NB4 (cell line): ENCODE data around the gene IFI27L2.

Source experiments
- DNase-seq: peaks from one replicate; pipeline ENCODE4 v3.0.0; 2010; ENCODE audit warnings: low read depth
- H3K4me3 ChIP-seq: one replicate; pipeline ENCODE4 v1.5.1; 2011; ENCODE audit warnings: mild to moderate bottlenecking, low read depth, low read length, moderate library complexity
- MYC ChIP-seq: IDR thresholded peaks from 2 replicates; pipeline ENCODE4 v1.6.1; 2011; ENCODE audit warnings: low read depth, low read length
- POLR2A ChIP-seq: IDR thresholded peaks from 2 replicates; pipeline ENCODE4 v1.6.1; 2011; ENCODE audit warnings: mild to moderate bottlenecking; ENCODE audit not compliant: insufficient read length; ENCODE audit errors: extremely low read depth
- TF ChIP-seq, protein P1 (sequence below): IDR thresholded peaks from one replicate; pipeline ENCODE4 v1.5.1; 2012; ENCODE audit warnings: low read depth, low read length
- TF ChIP-seq, protein P2 (sequence below): IDR thresholded peaks from 2 replicates; pipeline ENCODE4 v1.6.1; 2011; ENCODE audit warnings: low read depth, low read length

Gene IFI27L2

DNA sequence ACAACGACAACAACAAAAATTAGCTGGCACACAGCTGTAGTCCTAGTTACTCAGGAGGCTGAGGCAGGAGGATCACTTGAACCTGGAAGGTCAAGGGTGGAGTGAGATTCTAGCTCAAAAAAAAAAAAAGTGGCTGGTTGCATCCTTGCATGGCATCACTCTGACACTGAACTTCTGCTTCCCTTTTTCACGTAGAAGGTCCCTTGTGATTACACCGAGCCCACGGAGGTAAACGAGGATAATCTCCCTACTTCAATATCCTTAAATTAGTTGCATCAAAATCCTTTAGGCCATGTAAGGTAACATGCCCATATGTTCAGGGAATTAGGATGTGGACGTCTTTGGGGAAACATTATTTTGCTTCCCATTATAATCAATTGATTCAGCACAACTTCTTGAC lies 40.7 kb upstream of the IFI27L2 start:
- DNase-seq: no peak
- TF ChIP-seq, protein P1, sequence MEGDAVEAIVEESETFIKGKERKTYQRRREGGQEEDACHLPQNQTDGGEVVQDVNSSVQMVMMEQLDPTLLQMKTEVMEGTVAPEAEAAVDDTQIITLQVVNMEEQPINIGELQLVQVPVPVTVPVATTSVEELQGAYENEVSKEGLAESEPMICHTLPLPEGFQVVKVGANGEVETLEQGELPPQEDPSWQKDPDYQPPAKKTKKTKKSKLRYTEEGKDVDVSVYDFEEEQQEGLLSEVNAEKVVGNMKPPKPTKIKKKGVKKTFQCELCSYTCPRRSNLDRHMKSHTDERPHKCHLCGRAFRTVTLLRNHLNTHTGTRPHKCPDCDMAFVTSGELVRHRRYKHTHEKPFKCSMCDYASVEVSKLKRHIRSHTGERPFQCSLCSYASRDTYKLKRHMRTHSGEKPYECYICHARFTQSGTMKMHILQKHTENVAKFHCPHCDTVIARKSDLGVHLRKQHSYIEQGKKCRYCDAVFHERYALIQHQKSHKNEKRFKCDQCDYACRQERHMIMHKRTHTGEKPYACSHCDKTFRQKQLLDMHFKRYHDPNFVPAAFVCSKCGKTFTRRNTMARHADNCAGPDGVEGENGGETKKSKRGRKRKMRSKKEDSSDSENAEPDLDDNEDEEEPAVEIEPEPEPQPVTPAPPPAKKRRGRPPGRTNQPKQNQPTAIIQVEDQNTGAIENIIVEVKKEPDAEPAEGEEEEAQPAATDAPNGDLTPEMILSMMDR: no peak
- TF ChIP-seq MYC (no peak), POLR2A (no peak)
- TF ChIP-seq, protein P2, sequence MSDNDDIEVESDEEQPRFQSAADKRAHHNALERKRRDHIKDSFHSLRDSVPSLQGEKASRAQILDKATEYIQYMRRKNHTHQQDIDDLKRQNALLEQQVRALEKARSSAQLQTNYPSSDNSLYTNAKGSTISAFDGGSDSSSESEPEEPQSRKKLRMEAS: no peak
- H3K4me3 ChIP-seq: no peak overlapping the region

DNA sequence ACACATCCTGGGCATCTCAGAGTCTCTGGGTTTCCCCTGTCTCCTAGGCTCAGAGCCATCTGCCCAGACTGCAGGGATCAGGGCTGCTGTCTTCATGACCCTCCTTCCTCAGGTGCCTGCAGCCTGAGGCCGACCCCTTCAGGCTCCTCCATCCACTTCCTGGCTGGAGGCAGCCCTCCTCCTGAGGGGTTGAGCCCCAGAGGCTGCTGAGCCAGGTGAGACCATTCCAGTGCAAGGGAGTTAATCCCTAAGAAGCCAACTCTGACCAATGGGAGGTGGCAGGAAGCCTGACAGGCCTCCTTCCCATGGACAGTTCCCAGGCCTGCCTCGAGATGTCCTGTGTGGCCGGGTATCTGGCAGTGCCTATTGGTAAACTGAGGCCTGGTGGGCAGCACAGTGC lies 36.3 kb upstream of the IFI27L2 start:
- TF ChIP-seq, protein P2: no peak
- H3K4me3 ChIP-seq: no peak overlapping the region

GRCh38 chr14:94164685-94165431 lies 35.5 kb upstream of the IFI27L2 start:
- no peak for DNase-seq
- TF ChIP-seq, protein P2: no peak
- TF ChIP-seq POLR2A: no peak
- TF ChIP-seq MYC: no peak
- TF ChIP-seq, protein P1: no peak
- no peak overlapping the region for H3K4me3 ChIP-seq

More for the DNA sequence above, 36.3 kb upstream of the IFI27L2 start:
- no peak for DNase-seq

- H3K4me3 ChIP-seq: no peak overlapping the region
- DNase-seq: no peak
- TF ChIP-seq POLR2A: no peak
- no peak for TF ChIP-seq MYC
- TF ChIP-seq, protein P2: no peak
Measured at GRCh38 chr14:94163796-94164195, 34.4 kb upstream of the IFI27L2 start.

DNA sequence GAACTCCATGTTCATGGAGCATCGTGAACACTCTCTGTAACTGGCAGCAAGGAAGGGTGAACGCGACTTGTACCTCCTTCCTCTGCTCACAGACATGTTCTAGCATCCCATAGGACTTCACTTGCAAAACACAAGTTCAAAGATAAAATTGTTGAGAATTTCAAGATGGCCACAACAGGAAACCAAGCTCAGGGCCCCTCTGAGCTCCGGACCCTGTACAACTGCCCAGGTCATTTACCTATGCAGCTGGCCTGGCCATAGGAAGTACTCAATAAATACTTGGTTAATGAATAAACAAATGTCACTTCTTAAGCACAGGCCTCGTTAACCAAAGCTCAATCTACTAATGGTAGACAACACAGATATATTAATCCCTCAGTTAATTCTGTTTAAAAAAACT lies 33.1 kb upstream of the IFI27L2 start:
- no peak for DNase-seq
- TF ChIP-seq, protein P1: no peak
- no peak for TF ChIP-seq MYC
- TF ChIP-seq, protein P2: no peak
- TF ChIP-seq POLR2A: no peak
- H3K4me3 ChIP-seq: no peak overlapping the region

DNA sequence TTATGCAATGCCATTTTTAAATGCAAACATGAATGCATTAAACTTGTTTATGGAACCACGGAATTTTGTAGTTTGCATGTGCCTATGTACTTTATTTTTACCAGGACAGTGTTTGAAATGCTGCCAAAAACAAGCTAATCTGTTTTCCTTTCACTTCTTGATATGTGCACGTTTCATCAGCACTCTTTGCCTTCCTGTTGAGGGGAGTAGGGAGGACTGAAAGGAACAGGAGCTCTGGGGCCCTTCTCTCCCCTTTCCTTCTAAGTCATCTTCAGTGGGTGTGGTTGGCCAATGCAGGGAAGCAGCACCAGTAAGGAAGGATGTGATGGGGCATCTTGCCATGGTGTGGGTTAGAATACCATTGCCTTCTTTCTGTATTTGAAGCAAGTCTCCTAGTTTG lies 32.6 kb upstream of the IFI27L2 start:
- no peak overlapping the region for H3K4me3 ChIP-seq
- TF ChIP-seq, protein P1: no peak
- no peak for TF ChIP-seq POLR2A
- TF ChIP-seq MYC: no peak
- TF ChIP-seq, protein P2: no peak
- DNase-seq: no peak
